Mucosa of descending colon (tissue), 3 donors: Measurements from ENCODE around the gene MBOAT1. TPM values are rescaled to one million over a fixed set of nuclear protein-coding genes. Genes with fewer than 3 reads are reported as not detected.

Experiments used
- ATAC-seq: fragments of 200-7000 bp; cut with Tn5 transposase; one replicate; pipeline ENCODE4 v1.9.1; 2020; ENCODE audit warnings: mild to moderate bottlenecking, moderate library complexity
- DNase-seq, 3 donors: peaks; one replicate each; pipeline ENCODE4 v3.0.0-alpha.2; 2020
- H3K36me3 ChIP-seq: fragments of 200-600 bp; one replicate; pipeline ENCODE4 v1.8.0; 2021; ENCODE audit warnings: low read depth, mild to moderate bottlenecking
- H3K4me1 ChIP-seq: fragments of 200-600 bp; one replicate; pipeline ENCODE4 v1.8.0; 2021; ENCODE audit warnings: low read depth, mild to moderate bottlenecking
- H3K4me3 ChIP-seq: fragments of 200-600 bp; one replicate; pipeline ENCODE4 v1.8.0; 2021; ENCODE audit warnings: mild to moderate bottlenecking
- H3K9me3 ChIP-seq: fragments of 200-600 bp; one replicate; pipeline ENCODE4 v1.8.0; 2021; ENCODE audit warnings: mild to moderate bottlenecking
- intact Hi-C, 2 donors: fragments of 100-400 bp; cut with DNase I in 1 of 2; cut with micrococcal nuclease in 1 of 2; formaldehyde crosslinking; loops; one replicate each; pipeline versions ENCODE4 v1.11.0 to v1.11.1; 2022; cut with DNase I, micrococcal nuclease
- total RNA-seq, 3 donors: library from RNA; stranded (reverse); fragmentation: NEBNext Ultra II Directional in 2 of 3; extraction: Animal tissue kit (Norgen Biotek cat#: 25700) in 2 of 3; gene quantifications; one replicate each; pipeline versions ENCODE4 v1.2.1 to v1.2.4, GENCODE V29; 2021 to 2023
- TF ChIP-seq, protein P1 (sequence below): fragments of 200-600 bp; IDR thresholded peaks from one replicate; pipeline ENCODE4 v1.8.0; 2022; ENCODE audit warnings: antibody characterized with exemption, mild to moderate bottlenecking
- donor health status: DM: no; HTN: no; CAD: no; lungs with moderate emphysema.
- donor health status: DM: no; HTN: no; CAD: no.
- donor health status: DM: no; HTN: yes; CAD: no.

The MBOAT1 gene
- total RNA-seq, 3 donors from 2014 or later: 33.7 to 77.0 (median 54.4) TPM

DNA sequence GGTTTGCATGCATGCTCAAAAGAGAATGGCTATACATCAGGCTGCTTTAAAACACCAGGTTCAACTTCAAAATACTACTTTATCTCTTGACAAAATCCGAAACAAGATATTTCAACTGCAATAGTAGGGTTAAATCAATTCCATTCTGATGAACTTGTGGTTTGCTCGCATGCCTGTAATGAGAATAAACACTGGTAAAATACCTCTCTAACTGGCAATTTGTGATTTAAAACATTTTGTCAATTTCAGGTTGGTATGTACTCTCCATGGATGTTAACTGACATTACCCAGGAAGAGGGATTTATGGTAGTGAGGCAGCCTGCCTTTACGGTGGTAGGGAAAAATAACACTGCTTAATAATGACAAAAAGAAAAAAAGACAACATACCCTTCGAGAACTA, 74.4 kb downstream of the MBOAT1 start:
- intact Hi-C loops: no loop called here
- H3K4me1 ChIP-seq: peaks cover 20% of the 10 kb centered on the region
- H3K9me3 ChIP-seq: no peaks in the 10 kb centered on the region
- ATAC-seq: no peak
- TF ChIP-seq, protein P1, sequence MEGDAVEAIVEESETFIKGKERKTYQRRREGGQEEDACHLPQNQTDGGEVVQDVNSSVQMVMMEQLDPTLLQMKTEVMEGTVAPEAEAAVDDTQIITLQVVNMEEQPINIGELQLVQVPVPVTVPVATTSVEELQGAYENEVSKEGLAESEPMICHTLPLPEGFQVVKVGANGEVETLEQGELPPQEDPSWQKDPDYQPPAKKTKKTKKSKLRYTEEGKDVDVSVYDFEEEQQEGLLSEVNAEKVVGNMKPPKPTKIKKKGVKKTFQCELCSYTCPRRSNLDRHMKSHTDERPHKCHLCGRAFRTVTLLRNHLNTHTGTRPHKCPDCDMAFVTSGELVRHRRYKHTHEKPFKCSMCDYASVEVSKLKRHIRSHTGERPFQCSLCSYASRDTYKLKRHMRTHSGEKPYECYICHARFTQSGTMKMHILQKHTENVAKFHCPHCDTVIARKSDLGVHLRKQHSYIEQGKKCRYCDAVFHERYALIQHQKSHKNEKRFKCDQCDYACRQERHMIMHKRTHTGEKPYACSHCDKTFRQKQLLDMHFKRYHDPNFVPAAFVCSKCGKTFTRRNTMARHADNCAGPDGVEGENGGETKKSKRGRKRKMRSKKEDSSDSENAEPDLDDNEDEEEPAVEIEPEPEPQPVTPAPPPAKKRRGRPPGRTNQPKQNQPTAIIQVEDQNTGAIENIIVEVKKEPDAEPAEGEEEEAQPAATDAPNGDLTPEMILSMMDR: no peak
- H3K36me3 ChIP-seq: no peaks in the 10 kb centered on the region
- no peak for DNase-seq
- H3K4me3 ChIP-seq: no peak overlapping the region

DNA sequence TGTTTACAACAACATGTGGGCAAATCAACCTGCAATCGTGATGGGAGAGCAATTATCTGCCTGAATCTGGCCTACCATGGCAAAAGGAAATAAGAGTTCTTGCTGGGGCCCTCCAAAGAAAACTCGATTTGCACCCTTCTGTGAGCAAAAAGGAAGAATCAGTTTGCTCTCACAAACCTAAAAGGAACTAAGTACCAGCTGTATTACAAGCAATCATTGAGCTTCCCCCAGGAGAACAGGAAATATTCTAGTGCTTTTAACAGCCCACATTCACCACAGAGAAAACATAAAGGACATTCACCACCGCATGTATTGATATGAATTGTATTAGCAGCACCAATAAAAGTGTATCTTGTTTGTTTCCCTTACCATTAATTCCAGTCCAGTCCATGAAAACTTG, 75.0 kb downstream of the MBOAT1 start:
- TF ChIP-seq, protein P1: no peak
- intact Hi-C loops: no loop called here

DNA sequence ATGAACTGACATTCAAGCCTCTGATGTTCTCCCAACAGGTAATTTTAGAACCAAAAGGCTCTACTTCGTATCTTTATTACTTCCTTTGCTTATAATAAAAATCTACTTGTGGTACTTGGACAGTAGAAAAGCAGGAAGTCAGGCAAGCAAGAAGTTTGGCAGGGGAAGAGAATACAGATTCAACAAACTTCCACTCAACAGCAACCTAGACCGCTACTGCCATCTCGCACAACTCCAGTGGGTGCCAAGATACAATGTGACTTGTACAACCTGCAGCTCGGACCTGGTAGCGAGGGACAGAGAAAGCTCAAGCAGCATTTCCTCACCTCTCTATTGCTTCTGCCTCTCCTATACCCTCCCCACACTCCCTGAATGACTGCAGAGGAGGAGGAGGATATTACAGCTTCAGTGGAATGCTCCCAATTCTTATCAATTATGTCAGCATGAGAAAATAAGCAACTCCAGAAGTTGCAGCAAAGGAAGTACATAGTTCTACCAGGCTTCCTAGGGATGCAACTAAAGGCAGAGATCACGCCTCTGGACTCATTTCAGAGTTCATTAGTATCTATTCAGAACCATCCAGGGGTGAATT, 76.5 kb downstream of the MBOAT1 start:
- Histone ChIP-seq H3K4me3 (no peak overlapping the region), H3K9me3 (no peaks in the 10 kb centered on the region), H3K36me3 (no peaks in the 10 kb centered on the region), H3K4me1 (peaks cover 26% of the 10 kb centered on the region)
- DNase-seq: peak in 1 of 3 donors; percentile 28
- ATAC-seq: peak; percentile 59
- TF ChIP-seq, protein P1: no peak
- intact Hi-C loops: no loop called here

More for the DNA sequence above, 75.0 kb downstream of the MBOAT1 start:
- H3K4me3 ChIP-seq: no peak overlapping the region
- no peak for DNase-seq
- no peaks in the 10 kb centered on the region for H3K36me3 ChIP-seq
- ATAC-seq: no peak
- no peaks in the 10 kb centered on the region for H3K9me3 ChIP-seq
- peaks cover 20% of the 10 kb centered on the region for H3K4me1 ChIP-seq

DNA sequence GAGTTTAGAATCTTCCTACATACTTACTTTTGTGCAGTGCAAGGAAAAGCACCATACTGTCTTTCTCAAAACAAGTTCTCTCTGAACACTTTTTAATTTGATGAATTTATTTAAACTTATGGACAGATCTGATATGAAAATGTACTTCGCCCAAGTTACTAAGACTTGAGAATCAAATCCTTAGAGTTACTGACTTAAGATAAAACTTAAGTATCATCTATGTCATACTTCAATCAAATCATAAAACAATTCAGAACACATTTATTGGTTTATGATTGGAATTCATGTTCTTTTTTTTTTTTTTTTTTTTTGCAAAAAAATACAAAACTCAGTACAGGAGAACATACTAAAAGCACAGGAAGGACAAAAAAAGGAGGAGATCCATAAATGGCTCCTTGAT, 77.7 kb downstream of the MBOAT1 start:
- peaks cover 29% of the 10 kb centered on the region for H3K4me1 ChIP-seq
- TF ChIP-seq, protein P1: no peak
- no peaks in the 10 kb centered on the region for H3K36me3 ChIP-seq
- H3K4me3 ChIP-seq: no peak overlapping the region
- no peaks in the 10 kb centered on the region for H3K9me3 ChIP-seq
- DNase-seq (no peak), ATAC-seq (peak; percentile 66)
- intact Hi-C loops: no loop called here

DNA sequence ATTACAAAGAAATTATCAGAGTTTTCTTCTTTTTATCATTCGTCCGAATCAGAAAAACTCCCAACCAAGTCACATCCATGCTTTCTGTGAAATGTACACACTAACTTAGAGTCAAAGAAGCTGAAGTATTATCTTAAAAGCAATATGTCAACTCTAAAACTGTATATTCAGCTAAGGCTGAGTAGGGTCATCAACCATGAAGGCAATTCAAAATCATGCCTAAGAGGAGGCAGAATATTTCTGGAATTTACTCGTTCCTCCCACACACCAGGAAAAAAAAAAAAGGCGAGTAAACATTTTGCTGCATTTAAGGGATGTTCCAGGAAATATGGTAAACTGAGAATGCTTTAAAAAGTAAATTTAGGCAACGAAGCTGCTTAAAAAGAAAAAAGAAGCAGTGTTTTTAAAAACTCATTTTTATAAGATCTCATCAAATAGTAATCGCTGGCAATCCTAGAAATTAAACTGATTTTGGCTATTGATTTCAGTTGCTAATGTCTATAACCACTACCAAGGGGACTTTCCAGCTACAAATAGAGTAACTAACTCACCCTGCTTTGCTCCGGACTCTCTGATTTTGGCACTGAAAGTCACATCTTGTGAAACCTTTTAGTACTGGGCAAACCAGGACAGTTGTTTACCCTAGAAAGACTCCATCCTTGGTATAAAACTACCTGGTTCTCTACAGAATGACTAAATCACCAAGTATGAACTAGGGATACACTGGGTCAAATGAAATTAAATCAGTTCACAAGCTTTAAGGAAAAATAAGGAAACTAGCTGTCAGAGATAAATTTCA, 82.8 kb downstream of the MBOAT1 start:
- DNase-seq: no peak
- intact Hi-C loops: no loop called here
- Histone ChIP-seq H3K9me3 (no peaks in the 10 kb centered on the region), H3K4me1 (peaks cover 24% of the 10 kb centered on the region), H3K36me3 (no peaks in the 10 kb centered on the region), H3K4me3 (no peak overlapping the region)
- TF ChIP-seq, protein P1: no peak
- no peak for ATAC-seq
